Retinal pigment epithelial cell (primary cell): ENCODE data around the gene KRT14.
"Not testable (repeated sequence)": the region's sequence is repeated elsewhere in the genome, so short reads cannot be mapped to it uniquely, and the experiment has no call there.

Experiments used
- DNase-seq: peaks from one replicate; pipeline ENCODE4 v3.0.0-alpha.2; 2010; ENCODE audit warnings: low read depth
- H3K4me3 ChIP-seq: 2 replicates; pipeline ENCODE4 v1.5.1; 2011; ENCODE audit warnings: mild to moderate bottlenecking, low read length, control low read depth, moderate library complexity
- CTCF ChIP-seq: conservative IDR thresholded peaks from 2 replicates; pipeline ENCODE4 v1.5.1; 2011; ENCODE audit warnings: low read depth, low read length, control low read depth, inconsistent platforms

The KRT14 gene

GRCh38 chr17:41631025-41631897, 44.6 kb upstream of the KRT14 start:
- H3K4me3 ChIP-seq = no peak overlapping the region
- TF ChIP-seq CTCF = no peak
- no peak for DNase-seq

DNA sequence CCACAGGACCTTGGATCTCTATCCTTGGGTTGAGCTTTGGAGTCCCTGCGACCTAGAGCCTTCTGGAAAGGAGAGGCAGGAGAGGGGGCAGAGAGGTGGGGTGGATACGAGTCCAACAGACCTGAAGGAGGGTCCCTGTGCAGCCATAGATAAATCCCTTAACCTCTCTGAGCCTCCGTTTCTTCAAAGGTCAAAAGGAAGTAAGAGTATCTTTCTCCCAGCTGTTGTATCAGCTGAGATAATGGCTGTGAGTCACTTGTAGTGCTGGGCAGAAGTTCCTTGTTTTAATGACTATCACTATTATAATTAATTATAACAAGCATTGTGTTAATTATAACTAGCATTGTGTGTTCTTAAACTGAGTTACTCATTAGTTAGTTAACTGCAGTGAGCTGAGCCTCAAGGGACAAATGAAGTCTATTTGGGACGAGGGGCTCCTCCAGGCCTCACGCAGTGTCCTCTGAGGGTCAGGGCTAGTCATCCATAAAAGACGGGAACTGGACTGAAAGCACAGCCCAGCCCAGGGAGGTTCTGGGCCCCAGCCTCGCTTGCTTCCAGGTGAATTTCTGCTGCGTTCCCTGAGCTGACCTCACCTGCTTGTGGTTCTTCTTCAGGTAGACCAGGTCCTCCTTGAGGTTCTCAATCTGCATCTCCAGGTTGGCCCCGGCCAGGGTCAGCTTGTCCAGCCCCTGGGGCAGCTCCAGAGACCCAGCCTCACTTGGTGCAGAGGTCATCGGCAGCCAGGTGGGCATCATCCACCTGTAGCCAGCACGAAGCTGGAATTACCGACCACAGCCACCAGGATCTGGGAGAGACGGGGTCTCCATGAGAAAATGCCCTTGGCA, 43.4 kb upstream of the KRT14 start:
- TF ChIP-seq CTCF = no peak
- no peak for DNase-seq
- no peak overlapping the region for H3K4me3 ChIP-seq

DNA sequence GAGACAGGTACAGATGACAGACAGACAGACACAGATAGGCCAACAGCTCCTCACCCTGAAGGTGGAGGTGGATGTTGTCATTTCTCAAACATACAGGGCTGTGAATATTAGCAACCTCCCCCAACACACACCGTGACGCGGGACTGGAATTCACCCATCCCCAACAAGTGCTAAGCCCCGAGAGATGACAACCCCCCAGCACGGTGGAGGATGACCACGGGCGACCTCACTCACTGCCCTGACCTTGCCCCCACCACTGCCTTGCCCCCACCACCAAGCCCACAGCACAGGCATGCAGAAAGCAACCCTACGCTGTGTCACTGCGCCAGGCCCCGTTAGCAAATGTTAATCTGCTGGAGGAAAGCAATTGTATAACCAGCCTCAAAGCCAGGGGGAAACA, 42.6 kb upstream of the KRT14 start:
- no peak overlapping the region for H3K4me3 ChIP-seq
- TF ChIP-seq CTCF = no peak
- no peak for DNase-seq

- H3K4me3 ChIP-seq, DNase-seq: not testable (repeated sequence)
Measured at GRCh38 chr17:41628621-41629255, 42.0 kb upstream of the KRT14 start.

GRCh38 chr17:41628073-41628370, 41.3 kb upstream of the KRT14 start:
- not testable (repeated sequence) for H3K4me3 ChIP-seq, DNase-seq

DNA sequence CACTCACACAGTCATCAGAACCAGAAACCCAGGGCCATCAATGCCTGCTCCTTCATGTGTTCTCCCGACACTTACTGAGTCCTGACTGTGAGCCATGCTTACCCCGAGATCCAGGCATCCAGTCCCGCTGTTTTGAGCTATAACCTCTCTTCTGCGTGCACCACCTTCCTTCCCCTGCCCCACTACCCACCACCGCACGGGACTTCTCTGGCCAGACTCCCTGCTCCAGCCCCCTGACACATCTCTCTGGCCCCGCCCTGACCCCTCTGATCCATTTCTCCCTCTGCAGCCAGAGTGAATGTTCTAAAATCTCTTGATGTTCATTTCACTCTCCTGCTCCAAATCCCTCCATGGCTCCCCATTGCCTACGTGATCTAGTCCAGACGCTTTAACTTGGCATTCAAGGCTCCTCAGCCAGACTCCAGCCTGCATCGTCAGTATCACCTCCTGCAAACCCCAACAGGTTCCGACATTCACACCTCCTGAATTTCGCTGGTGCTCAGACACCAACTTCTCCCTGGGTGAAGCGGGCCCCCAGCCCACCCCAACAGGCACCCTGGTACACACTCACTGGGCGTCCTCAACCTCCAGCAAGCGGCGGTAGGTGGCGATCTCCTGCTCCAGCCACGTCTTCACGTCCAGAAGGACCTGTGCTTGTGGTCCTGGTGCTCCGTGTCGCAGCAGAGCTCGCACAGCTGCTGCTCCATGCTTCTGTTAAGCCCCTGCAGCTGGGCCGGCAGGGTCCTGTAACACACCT, 40.8 kb upstream of the KRT14 start:
- no peak for DNase-seq
- TF ChIP-seq CTCF = no peak
- no peak overlapping the region for H3K4me3 ChIP-seq

- not testable (repeated sequence) for DNase-seq
Measured at GRCh38 chr17:41626914-41627295, 40.2 kb upstream of the KRT14 start.

DNA sequence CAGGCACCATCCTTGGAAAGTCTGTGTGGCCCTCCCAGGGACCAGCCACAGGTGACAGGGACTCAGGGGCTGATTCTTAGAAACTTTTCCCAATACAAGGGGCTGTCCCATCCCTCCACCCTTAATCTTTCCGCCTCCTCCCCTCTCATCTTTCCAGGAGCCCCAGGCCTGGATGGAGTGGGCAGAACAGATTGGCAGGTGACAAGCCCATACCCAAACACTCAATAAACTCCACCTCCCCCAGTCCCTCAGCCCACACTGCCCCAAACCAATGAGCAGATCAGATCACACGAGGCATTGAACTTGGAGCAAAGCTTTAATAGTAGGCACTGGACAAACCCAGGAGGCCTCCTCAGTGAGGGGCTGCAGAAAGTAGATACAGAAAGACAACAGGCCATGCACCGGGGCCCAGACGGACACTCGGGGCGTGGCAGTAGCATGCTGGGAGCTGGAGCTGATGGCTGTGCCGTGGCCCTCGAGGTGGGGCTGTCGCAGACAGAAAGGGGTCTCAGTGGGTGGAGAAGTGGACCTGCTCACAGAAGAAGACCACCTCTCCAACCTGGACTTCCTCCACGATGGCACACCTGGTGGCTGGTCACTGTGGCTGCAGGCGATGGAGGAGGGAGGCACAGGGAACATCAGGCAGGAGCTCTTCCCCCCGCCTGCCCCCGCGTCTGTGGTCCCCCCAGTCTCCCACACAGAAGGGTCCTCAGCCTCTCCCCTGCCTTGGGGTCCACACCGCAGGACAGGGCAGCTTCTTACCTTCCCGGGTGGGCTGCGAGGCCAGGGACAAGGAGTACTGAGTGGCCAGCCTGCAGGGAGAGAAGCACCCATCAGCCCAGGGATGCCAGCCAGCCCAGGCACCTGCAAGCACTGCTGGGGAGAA, 39.6 kb upstream of the KRT14 start:
- H3K4me3 ChIP-seq, DNase-seq: not testable (repeated sequence)

More at GRCh38 chr17:41626914-41627295, 40.2 kb upstream of the KRT14 start:
- H3K4me3 ChIP-seq = not testable (repeated sequence)
